Uterus (tissue), 4 donors: ENCODE data around the gene NTRK2. TPM values are rescaled to one million over a fixed set of nuclear protein-coding genes. Genes with fewer than 3 reads are reported as not detected.

Source experiments
- DNase-seq, 2 donors: peaks; one replicate each; pipeline ENCODE4 v3.0.0-alpha.2; 2019 to 2020
- H3K27ac ChIP-seq, 2 donors: fragments of 200-600 bp; sonication (generic); 1 replicate in 1 of 2; 2 replicates in 1 of 2; pipeline ENCODE4 v1.5.1; 2016 to 2018
- H3K27me3 ChIP-seq, 2 donors: fragments of 200-600 bp; sonication (generic); one replicate each; pipeline ENCODE4 v1.5.1; 2018 to 2019; ENCODE audit warnings: control low read depth in 1 of 2
- H3K36me3 ChIP-seq, 2 donors: fragments of 200-600 bp; sonication (generic); one replicate each; pipeline ENCODE4 v1.5.1; 2019; ENCODE audit warnings: control low read depth in 1 of 2
- H3K4me1 ChIP-seq, 2 donors: fragments of 200-600 bp; sonication (generic); one replicate each; pipeline ENCODE4 v1.5.1; 2018 to 2019; ENCODE audit warnings: control low read depth in 1 of 2
- H3K4me3 ChIP-seq, 2 donors: fragments of 200-600 bp; sonication (generic); 1 replicate in 1 of 2; 2 replicates in 1 of 2; pipeline ENCODE4 v1.5.1; 2018 to 2019; ENCODE audit warnings: mild to moderate bottlenecking in 1 of 2
- H3K9me3 ChIP-seq, 2 donors: fragments of 200-600 bp; sonication (generic); one replicate each; pipeline ENCODE4 v1.5.1; 2019; ENCODE audit warnings: control low read depth in 1 of 2
- CTCF ChIP-seq, 4 experiments: fragments of 200-600 bp in 2 of 4; fragments of 450-650 bp in 2 of 4; sonication (generic) in 2 of 4; IDR thresholded peaks; one replicate each; pipeline ENCODE4 v1.5.1; 2016 to 2019; ENCODE audit warnings: antibody characterized with exemption in 4 of 4, mild to moderate bottlenecking in 2 of 4, moderate library complexity in 1 of 4
- POLR2A ChIP-seq, 2 donors: fragments of 450-650 bp; IDR thresholded peaks; one replicate each; pipeline ENCODE4 v1.6.1; 2016; ENCODE audit warnings: antibody characterized with exemption in 2 of 2, mild to moderate bottlenecking in 1 of 2, moderate library complexity in 1 of 2
- intact Hi-C: fragments of 100-400 bp; cut with DNase I; formaldehyde crosslinking; loops from one replicate; pipeline ENCODE4 v1.15.1; 2023; ENCODE audit warnings: low total_unique reads
- total RNA-seq, 4 donors: library from RNA; depleted of rRNA in 3 of 4; stranded (reverse); fragments of >200 nt in 3 of 4; gene quantifications; one replicate each; pipeline versions ENCODE4 v1.1.0 to v1.2.4, GENCODE V29; 2014 to 2023
- donor health status: DM: yes; HTN: yes; CAD: no.

NTRK2 gene
- total RNA-seq, 4 donors from 2014 or later, result 6.5 to 23.2 (median 12.5) TPM

- no peaks in the 10 kb centered on the region for H3K36me3 ChIP-seq
Measured at GRCh38 chr9:84759804-84760203, 90.3 kb downstream of the NTRK2 start.

GRCh38 chr9:84761137-84761808 is 91.7 kb downstream of the NTRK2 start:
- DNase-seq, result no peak
- no peak overlapping the region for H3K27ac ChIP-seq
- no peaks in the 10 kb centered on the region for H3K9me3 ChIP-seq
- no peaks in the 10 kb centered on the region for H3K27me3 ChIP-seq
- TF ChIP-seq POLR2A (IDR thresholded peaks at IDR 0.05), result no peak
- TF ChIP-seq CTCF (IDR thresholded peaks at IDR 0.05), result no peak
- intact Hi-C loops, result no loop called here
- no peak overlapping the region for H3K4me3 ChIP-seq
- H3K4me1 ChIP-seq, result no peaks in the 10 kb centered on the region
- no peaks in the 10 kb centered on the region for H3K36me3 ChIP-seq

More at GRCh38 chr9:84759804-84760203, 90.3 kb downstream of the NTRK2 start:
- H3K4me3 ChIP-seq, result no peak overlapping the region
- intact Hi-C loops, result no loop called here
- no peak overlapping the region for H3K27ac ChIP-seq
- H3K9me3 ChIP-seq, result no peaks in the 10 kb centered on the region
- no peaks in the 10 kb centered on the region for H3K27me3 ChIP-seq
- no peaks in the 10 kb centered on the region for H3K4me1 ChIP-seq
- DNase-seq, result no peak
- TF ChIP-seq POLR2A (IDR thresholded peaks at IDR 0.05) (no peak), CTCF (IDR thresholded peaks at IDR 0.05) (no peak)

- no peaks in the 10 kb centered on the region for H3K9me3 ChIP-seq
- no peak for DNase-seq
- H3K27ac ChIP-seq, result no peak overlapping the region
- H3K4me3 ChIP-seq, result no peak overlapping the region
- intact Hi-C loops, result no loop called here
- TF ChIP-seq POLR2A (IDR thresholded peaks at IDR 0.05) (no peak), CTCF (IDR thresholded peaks at IDR 0.05) (no peak)
- H3K4me1 ChIP-seq, result no peaks in the 10 kb centered on the region
- no peaks in the 10 kb centered on the region for H3K27me3 ChIP-seq
- H3K36me3 ChIP-seq, result no peaks in the 10 kb centered on the region
Measured at GRCh38 chr9:84772511-84772910, 103.0 kb downstream of the NTRK2 start.

- no peak overlapping the region for H3K4me3 ChIP-seq
- intact Hi-C loops, result no loop called here
- no peak for DNase-seq
- no peak overlapping the region for H3K27ac ChIP-seq
- H3K4me1 ChIP-seq, result no peaks in the 10 kb centered on the region
- H3K27me3 ChIP-seq, result no peaks in the 10 kb centered on the region
- TF ChIP-seq CTCF (IDR thresholded peaks at IDR 0.05) (no peak), POLR2A (IDR thresholded peaks at IDR 0.05) (no peak)
- no peaks in the 10 kb centered on the region for H3K9me3 ChIP-seq
- no peaks in the 10 kb centered on the region for H3K36me3 ChIP-seq
Measured at GRCh38 chr9:84773022-84773421, 103.5 kb downstream of the NTRK2 start.

- intact Hi-C loops, result no loop called here
- H3K27me3 ChIP-seq, result no peaks in the 10 kb centered on the region
- no peak for TF ChIP-seq POLR2A (IDR thresholded peaks at IDR 0.05)
- no peak for TF ChIP-seq CTCF (IDR thresholded peaks at IDR 0.05)
- H3K4me3 ChIP-seq, result no peak overlapping the region
- H3K9me3 ChIP-seq, result no peaks in the 10 kb centered on the region
- H3K27ac ChIP-seq, result no peak overlapping the region
- H3K36me3 ChIP-seq, result no peaks in the 10 kb centered on the region
- DNase-seq, result no peak
- H3K4me1 ChIP-seq, result no peaks in the 10 kb centered on the region
Measured at GRCh38 chr9:84775056-84775643, 105.6 kb downstream of the NTRK2 start.
